Psoas muscle (tissue), 8 donors: ENCODE measurements around the gene PNMA1. TPM values are rescaled to one million over a fixed set of nuclear protein-coding genes. Genes with fewer than 3 reads are reported as not detected.

ENCODE experiments used
- ATAC-seq, 4 donors: fragments of 200-7000 bp; cut with Tn5 transposase; one replicate each; pipeline ENCODE4 v1.9.1; 2020; ENCODE audit warnings: moderate library complexity in 3 of 4, mild to moderate bottlenecking in 2 of 4
- DNase-seq, 2 donors: peaks; one replicate each; pipeline ENCODE4 v3.0.0-alpha.2; 2020
- H3K27ac ChIP-seq: fragments of 200-600 bp; one replicate; pipeline ENCODE4 v1.8.0; 2022
- H3K27me3 ChIP-seq, 3 donors: fragments of 200-600 bp in 1 of 3; one replicate each; pipeline versions ENCODE4 v1.6.1 to v1.8.0; 2013 to 2022; ENCODE audit warnings: low read length in 2 of 3, mild to moderate bottlenecking in 2 of 3, moderate library complexity in 1 of 3; ENCODE audit not compliant: insufficient read depth in 3 of 3
- H3K36me3 ChIP-seq, 2 donors: fragments of 200-600 bp in 1 of 2; one replicate each; pipeline versions ENCODE4 v1.6.1 to v1.8.0; 2013 to 2022; ENCODE audit warnings: low read depth in 1 of 2, mild to moderate bottlenecking in 1 of 2, moderate library complexity in 1 of 2; ENCODE audit not compliant: insufficient read depth in 1 of 2
- H3K4me1 ChIP-seq: fragments of 200-600 bp; one replicate; pipeline ENCODE4 v1.8.0; 2022
- H3K4me3 ChIP-seq: fragments of 200-600 bp; one replicate; pipeline ENCODE4 v1.8.0; 2022; ENCODE audit warnings: mild to moderate bottlenecking
- H3K9me3 ChIP-seq: fragments of 200-600 bp; one replicate; pipeline ENCODE4 v1.8.0; 2022
- WGBS, 3 donors: extraction: QIAGEN DNeasy Blood & Tissue Kit; methylation state at CpG; one replicate each; pipeline versions ENCODE4 v1.1.6 to v1.1.7; 2013; 5-methylcytosine and 5-hydroxymethylcytosine counted together
- intact Hi-C, 2 donors: fragments of 100-400 bp; cut with DNase I; formaldehyde crosslinking; loops; one replicate each; pipeline versions ENCODE4 v1.11.0 to v1.14.2; 2022
- polyA plus RNA-seq, 3 donors: library from polyadenylated mRNA; stranded (reverse); fragments of 200-250 nt; gene quantifications; one replicate each; pipeline ENCODE4 v1.2.3, GENCODE V29; 2013
- total RNA-seq, 4 donors: library from RNA; stranded (reverse); fragmentation: NEBNext Ultra II Directional in 2 of 4; extraction: Animal tissue kit (Norgen Biotek cat#: 25700) in 2 of 4; gene quantifications; one replicate each; pipeline versions ENCODE4 v1.2.1 to v1.2.4, GENCODE V29; 2021 to 2023
- TF ChIP-seq, protein P1 (sequence below): fragments of 200-600 bp; IDR thresholded peaks from one replicate; pipeline ENCODE4 v1.8.0; 2022; ENCODE audit warnings: antibody characterized with exemption
- donor health status: healthy with polysubstance abuse.
- donor health status: DM: no; HTN: no; CAD: no; lungs with moderate emphysema.
- donor health status: Bipolar disorder and iron deficiency.
- donor health status: healthy.
- donor health status: DM: yes; HTN: yes; CAD: no.
- donor health status: DM: no; HTN: no; CAD: no.
- donor health status: DM: no; HTN: no; CAD: no.
- donor health status: DM: yes; HTN: yes; CAD: no.

Gene PNMA1
- total and polyA plus RNA-seq, 7 donors = 9.3 to 28.8 (median 19.6) TPM

DNA sequence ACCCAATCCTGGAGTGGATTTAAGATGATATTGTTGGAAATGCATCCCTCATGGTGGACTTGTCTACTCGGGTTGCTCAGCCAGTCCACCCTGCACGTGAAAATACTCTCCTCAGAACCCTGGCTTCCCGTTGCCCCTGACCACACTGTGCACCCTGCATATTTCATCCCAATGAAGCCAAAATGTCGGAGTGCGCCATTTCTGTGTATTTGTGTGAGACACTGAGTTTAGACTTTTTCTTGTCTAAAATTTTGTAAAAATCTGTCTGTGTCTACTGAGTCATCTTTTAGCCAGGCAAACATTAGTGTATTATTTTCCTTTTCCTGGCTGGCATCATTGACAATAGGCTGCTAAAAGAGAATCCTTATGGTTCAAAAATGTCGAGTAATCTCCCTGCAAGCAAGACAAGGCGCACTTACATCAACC is 485 bp upstream of the PNMA1 start:
- no peak for ATAC-seq
- intact Hi-C loops = loop anchor here in 1 of 2 donors (5.0 kb wide), 1 partner anchor 72 kb away; the partner anchor contains the start of gene DNAL1
- peaks cover 4 to 44% of the 10 kb centered on the region in 2 donors for H3K36me3 ChIP-seq
- peak overlapping the region; percentile 85 for H3K27ac ChIP-seq
- peaks cover 22% of the 10 kb centered on the region for H3K4me1 ChIP-seq
- 50 to 52% (median 52%) methylated on average over 7 of the region's 7 CpGs for WGBS, 3 donors
- H3K4me3 ChIP-seq = peak overlapping the region; percentile 79
- H3K27me3 ChIP-seq = no peaks in the 10 kb centered on the region
- DNase-seq = no peak
- H3K9me3 ChIP-seq = no peaks in the 10 kb centered on the region
- TF ChIP-seq, protein P1, sequence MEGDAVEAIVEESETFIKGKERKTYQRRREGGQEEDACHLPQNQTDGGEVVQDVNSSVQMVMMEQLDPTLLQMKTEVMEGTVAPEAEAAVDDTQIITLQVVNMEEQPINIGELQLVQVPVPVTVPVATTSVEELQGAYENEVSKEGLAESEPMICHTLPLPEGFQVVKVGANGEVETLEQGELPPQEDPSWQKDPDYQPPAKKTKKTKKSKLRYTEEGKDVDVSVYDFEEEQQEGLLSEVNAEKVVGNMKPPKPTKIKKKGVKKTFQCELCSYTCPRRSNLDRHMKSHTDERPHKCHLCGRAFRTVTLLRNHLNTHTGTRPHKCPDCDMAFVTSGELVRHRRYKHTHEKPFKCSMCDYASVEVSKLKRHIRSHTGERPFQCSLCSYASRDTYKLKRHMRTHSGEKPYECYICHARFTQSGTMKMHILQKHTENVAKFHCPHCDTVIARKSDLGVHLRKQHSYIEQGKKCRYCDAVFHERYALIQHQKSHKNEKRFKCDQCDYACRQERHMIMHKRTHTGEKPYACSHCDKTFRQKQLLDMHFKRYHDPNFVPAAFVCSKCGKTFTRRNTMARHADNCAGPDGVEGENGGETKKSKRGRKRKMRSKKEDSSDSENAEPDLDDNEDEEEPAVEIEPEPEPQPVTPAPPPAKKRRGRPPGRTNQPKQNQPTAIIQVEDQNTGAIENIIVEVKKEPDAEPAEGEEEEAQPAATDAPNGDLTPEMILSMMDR = no peak

DNA sequence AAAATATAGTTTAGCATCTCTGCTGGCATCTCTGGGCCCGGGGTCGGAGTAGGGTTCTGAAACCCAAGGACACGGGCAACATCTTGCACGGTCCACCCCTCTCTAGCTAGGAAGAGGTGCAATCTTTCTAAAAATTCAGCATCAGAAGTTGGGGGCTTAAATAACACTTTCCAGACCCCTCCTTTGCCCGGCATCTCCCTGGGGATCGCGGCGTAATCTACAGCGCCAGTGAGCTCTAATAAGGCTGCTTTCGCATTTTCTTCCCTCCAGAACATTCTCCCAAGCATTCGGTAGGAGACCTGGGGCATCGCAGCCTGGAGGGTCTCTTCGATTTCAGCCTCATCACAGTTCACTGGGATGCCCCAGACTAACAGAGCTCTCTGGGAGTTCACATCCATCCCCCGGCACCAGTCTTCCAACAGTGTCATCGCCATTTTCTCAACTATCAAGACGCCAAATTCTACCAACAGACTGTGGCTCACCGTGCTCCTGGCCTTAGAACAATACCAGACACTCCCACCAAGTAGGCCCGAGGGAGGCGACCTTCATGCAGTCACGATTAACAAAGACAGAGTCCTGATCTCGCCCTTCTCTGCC is 880 bp downstream of the PNMA1 start:
- TF ChIP-seq, protein P1 = no peak
- H3K9me3 ChIP-seq = no peaks in the 10 kb centered on the region
- H3K27me3 ChIP-seq = no peaks in the 10 kb centered on the region
- 9 to 11% (median 10%) methylated on average over 21 of the region's 21 CpGs for WGBS, 3 donors
- ATAC-seq = peak in 2 of 4 donors; percentile 2 to 4
- intact Hi-C loops = loop anchor here in 1 of 2 donors (5.0 kb wide), 1 partner anchor 71 kb away; the partner anchor contains the start of gene DNAL1
- peaks cover 2 to 30% of the 10 kb centered on the region in 2 donors for H3K36me3 ChIP-seq
- H3K27ac ChIP-seq = peak overlapping the region; percentile 85
- H3K4me3 ChIP-seq = peak overlapping the region; percentile 79
- DNase-seq = no peak
- H3K4me1 ChIP-seq = peaks cover 22% of the 10 kb centered on the region

DNA sequence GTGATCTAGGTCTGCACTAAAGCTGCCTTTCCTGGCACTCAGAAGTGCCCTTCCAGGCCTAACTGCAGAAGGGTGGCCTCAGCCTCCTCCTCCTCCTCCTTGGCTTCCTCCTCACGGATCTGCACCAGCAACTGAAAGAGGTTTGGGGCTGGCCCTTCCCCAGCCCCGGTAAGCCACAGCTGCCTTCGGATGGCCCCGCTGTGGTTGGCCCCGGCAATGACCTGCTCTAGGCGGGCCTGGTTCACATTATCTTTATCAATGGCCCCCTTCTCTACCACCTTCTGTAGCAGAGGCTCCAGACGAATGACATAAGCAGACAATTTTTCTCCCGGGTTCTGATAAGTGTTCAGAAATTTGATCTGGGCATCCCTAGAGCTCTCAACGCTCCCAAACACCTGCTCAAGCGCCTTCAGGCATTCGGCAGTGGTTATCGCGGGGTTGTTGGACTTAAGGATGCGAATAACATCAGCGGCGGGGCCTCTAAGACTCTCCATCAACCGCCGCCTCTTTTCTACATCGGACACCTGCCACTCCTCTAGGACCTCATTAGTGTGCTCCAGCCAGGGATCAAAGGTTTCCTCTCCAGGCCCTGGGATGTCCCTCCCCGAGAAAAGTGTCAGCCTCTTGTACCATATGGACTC is 1.5 kb downstream of the PNMA1 start:
- ATAC-seq = peak in 3 of 4 donors; percentile 7 to 22 (median 12)
- intact Hi-C loops = loop anchor here in 1 of 2 donors (5.0 kb wide), 1 partner anchor 70 kb away; the partner anchor contains the start of gene DNAL1
- peaks cover 0 to 24% of the 10 kb centered on the region in 2 donors for H3K36me3 ChIP-seq
- DNase-seq = no peak
- no peaks in the 10 kb centered on the region for H3K9me3 ChIP-seq
- TF ChIP-seq, protein P1 = no peak
- H3K4me3 ChIP-seq = peak overlapping the region; percentile 79
- peak overlapping the region; percentile 85 for H3K27ac ChIP-seq
- 20 to 29% (median 22%) methylated on average over 20 of the region's 20 CpGs for WGBS, 3 donors
- peaks cover 22% of the 10 kb centered on the region for H3K4me1 ChIP-seq
- no peaks in the 10 kb centered on the region for H3K27me3 ChIP-seq

DNA sequence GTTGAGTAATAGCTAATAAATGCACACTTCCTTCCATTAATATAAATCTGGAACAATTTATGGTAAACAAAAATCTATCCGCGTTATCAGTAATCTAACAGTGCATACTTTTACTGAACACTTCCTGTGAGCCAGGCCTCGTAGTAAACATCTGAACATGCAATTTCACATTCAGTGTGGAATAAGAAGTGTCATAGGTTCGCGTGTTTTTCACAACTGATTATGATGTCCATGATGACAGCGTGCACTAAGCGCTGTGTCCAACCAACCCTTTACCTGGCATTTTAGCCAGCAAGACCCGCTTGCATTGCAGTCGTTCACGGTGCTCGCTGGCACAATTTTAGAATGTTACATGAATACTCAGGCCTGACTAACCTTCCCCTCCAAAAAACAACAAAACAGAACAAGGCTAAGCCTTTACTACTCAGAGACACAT is 2.1 kb downstream of the PNMA1 start:
- intact Hi-C loops = loop anchor here in 1 of 2 donors (5.0 kb wide), 1 partner anchor 70 kb away; the partner anchor contains the start of gene DNAL1
- Histone ChIP-seq H3K27me3 (no peaks in the 10 kb centered on the region), H3K4me1 (peaks cover 22% of the 10 kb centered on the region), H3K27ac (no peak overlapping the region), H3K4me3 (peak overlapping the region; percentile 79), H3K9me3 (no peaks in the 10 kb centered on the region), H3K36me3 (peaks cover 0 to 18% of the 10 kb centered on the region in 2 donors)
- ATAC-seq (no peak), DNase-seq (no peak)
- TF ChIP-seq, protein P1 = no peak
- 35 to 56% (median 37%) methylated on average over 11 of the region's 11 CpGs for WGBS, 3 donors
